Measurements from ENCODE around the gene AKAP6. TPM values are rescaled to one million over a fixed set of nuclear protein-coding genes. Genes with fewer than 3 reads are reported as not detected.

AKAP6 gene
- total and polyA plus RNA-seq, 2 experiments from 2014 or later = 0.38 to 0.42 TPM

DNA sequence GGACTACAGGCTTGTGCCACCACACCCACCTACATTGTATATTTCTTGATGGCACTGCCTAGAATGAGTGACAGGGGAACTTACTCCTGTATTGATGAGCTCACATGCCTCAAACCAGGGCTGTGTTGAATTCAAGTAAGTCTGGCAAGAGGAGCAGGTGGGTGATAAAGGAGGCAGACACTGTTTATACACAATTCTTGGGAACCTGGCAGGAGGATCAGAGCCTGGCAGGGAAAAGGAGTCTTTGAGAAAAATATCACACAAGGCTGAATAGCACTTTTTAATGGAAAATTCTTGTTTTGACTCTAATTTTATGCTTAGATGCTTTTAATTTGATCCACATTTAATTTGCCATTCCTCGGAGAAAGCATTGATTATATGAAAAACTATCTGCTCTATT, 316.5 kb downstream of the AKAP6 start (continued):
- TF ChIP-seq, protein P1, sequence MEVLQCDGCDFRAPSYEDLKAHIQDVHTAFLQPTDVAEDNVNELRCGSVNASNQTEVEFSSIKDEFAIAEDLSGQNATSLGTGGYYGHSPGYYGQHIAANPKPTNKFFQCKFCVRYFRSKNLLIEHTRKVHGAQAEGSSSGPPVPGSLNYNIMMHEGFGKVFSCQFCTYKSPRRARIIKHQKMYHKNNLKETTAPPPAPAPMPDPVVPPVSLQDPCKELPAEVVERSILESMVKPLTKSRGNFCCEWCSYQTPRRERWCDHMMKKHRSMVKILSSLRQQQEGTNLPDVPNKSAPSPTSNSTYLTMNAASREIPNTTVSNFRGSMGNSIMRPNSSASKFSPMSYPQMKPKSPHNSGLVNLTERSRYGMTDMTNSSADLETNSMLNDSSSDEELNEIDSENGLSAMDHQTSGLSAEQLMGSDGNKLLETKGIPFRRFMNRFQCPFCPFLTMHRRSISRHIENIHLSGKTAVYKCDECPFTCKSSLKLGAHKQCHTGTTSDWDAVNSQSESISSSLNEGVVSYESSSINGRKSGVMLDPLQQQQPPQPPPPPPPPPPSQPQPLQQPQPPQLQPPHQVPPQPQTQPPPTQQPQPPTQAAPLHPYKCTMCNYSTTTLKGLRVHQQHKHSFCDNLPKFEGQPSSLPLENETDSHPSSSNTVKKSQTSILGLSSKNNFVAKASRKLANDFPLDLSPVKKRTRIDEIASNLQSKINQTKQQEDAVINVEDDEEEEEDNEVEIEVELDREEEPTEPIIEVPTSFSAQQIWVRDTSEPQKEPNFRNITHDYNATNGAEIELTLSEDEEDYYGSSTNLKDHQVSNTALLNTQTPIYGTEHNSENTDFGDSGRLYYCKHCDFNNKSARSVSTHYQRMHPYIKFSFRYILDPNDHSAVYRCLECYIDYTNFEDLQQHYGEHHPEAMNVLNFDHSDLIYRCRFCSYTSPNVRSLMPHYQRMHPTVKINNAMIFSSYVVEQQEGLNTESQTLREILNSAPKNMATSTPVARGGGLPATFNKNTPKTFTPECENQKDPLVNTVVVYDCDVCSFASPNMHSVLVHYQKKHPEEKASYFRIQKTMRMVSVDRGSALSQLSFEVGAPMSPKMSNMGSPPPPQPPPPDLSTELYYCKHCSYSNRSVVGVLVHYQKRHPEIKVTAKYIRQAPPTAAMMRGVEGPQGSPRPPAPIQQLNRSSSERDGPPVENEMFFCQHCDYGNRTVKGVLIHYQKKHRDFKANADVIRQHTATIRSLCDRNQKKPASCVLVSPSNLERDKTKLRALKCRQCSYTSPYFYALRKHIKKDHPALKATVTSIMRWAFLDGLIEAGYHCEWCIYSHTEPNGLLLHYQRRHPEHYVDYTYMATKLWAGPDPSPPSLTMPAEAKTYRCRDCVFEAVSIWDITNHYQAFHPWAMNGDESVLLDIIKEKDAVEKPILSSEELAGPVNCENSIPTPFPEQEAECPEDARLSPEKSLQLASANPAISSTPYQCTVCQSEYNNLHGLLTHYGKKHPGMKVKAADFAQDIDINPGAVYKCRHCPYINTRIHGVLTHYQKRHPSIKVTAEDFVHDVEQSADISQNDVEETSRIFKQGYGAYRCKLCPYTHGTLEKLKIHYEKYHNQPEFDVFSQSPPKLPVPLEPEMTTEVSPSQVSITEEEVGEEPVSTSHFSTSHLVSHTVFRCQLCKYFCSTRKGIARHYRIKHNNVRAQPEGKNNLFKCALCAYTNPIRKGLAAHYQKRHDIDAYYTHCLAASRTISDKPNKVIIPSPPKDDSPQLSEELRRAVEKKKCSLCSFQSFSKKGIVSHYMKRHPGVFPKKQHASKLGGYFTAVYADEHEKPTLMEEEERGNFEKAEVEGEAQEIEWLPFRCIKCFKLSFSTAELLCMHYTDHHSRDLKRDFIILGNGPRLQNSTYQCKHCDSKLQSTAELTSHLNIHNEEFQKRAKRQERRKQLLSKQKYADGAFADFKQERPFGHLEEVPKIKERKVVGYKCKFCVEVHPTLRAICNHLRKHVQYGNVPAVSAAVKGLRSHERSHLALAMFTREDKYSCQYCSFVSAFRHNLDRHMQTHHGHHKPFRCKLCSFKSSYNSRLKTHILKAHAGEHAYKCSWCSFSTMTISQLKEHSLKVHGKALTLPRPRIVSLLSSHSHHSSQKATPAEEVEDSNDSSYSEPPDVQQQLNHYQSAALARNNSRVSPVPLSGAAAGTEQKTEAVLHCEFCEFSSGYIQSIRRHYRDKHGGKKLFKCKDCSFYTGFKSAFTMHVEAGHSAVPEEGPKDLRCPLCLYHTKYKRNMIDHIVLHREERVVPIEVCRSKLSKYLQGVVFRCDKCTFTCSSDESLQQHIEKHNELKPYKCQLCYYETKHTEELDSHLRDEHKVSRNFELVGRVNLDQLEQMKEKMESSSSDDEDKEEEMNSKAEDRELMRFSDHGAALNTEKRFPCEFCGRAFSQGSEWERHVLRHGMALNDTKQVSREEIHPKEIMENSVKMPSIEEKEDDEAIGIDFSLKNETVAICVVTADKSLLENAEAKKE (CRISPR knock-in tag; IDR thresholded peaks at IDR 0.05) = no peak
- TF ChIP-seq, protein P2, sequence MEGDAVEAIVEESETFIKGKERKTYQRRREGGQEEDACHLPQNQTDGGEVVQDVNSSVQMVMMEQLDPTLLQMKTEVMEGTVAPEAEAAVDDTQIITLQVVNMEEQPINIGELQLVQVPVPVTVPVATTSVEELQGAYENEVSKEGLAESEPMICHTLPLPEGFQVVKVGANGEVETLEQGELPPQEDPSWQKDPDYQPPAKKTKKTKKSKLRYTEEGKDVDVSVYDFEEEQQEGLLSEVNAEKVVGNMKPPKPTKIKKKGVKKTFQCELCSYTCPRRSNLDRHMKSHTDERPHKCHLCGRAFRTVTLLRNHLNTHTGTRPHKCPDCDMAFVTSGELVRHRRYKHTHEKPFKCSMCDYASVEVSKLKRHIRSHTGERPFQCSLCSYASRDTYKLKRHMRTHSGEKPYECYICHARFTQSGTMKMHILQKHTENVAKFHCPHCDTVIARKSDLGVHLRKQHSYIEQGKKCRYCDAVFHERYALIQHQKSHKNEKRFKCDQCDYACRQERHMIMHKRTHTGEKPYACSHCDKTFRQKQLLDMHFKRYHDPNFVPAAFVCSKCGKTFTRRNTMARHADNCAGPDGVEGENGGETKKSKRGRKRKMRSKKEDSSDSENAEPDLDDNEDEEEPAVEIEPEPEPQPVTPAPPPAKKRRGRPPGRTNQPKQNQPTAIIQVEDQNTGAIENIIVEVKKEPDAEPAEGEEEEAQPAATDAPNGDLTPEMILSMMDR (conservative IDR thresholded peaks at IDR 0.05; ENCODE audit: low read depth in 2 of 2) = no peak
- no peak for TF ChIP-seq CREB1 (CRISPR knock-in tag; IDR thresholded peaks at IDR 0.05; ENCODE audit: low read depth)

DNA sequence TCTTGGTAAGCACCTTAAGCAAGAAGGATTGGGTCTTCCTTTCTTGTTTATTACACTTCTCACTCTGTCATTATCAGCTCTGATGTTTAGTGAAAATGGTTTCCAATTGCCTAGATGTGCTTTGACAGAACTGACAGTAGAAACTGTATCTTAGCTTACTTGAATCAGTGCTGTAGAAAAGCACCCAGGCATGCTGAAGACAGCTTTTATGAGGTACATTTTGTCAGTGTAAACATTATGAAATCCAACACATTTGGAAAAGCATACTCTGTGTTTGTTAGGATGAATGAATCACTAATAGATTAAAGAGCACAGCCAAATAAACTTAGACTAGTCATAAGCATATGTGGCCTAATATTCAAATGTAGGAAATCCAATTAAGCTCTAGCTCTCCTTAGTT, 319.3 kb downstream of the AKAP6 start:
- Mint-ChIP-seq H3K4me1 (no peaks in the 10 kb centered on the region), H3K9me3 (no peaks in the 10 kb centered on the region), H3K4me3 (no peak overlapping the region), H3K36me3 (ENCODE audit: low read depth) (no peaks in the 10 kb centered on the region), H3K27ac (no peak overlapping the region), H3K27me3 (ENCODE audit: insufficient read depth, low read depth, poor library complexity) (peaks cover 1% of the 10 kb centered on the region)
- no peaks in the 10 kb centered on the region for H3K79me2 ChIP-seq (replicated peaks; ENCODE audit: insufficient read depth)
- no peaks in the 10 kb centered on the region for H3K36me3 ChIP-seq (ENCODE audit: insufficient read depth)
- no peak overlapping the region for H3K27ac ChIP-seq (ENCODE audit: low read depth)
- H3K4me1 ChIP-seq (ENCODE audit: insufficient read depth) = no peaks in the 10 kb centered on the region
- H3F3A ChIP-seq (replicated peaks; ENCODE audit: low read depth) = no peaks in the 10 kb centered on the region
- no peak overlapping the region for H3K4me3 ChIP-seq
- H3K4me2 ChIP-seq = no peak overlapping the region
- no peaks in the 10 kb centered on the region for H3K27me3 ChIP-seq (ENCODE audit: insufficient read depth)
- peaks cover 3% of the 10 kb centered on the region; the same call in 1 of the 2 replicates for H3K9me2 ChIP-seq (ENCODE audit: insufficient read depth)
- ATAC-seq (no peak), DNase-seq (ENCODE audit: low spot score) (no peak)
- H2AFZ ChIP-seq = no peak overlapping the region
- H4K20me1 ChIP-seq (replicated peaks; ENCODE audit: insufficient read depth) = no peaks in the 10 kb centered on the region
- TF ChIP-seq POLR2AphosphoS5 (IDR thresholded peaks at IDR 0.05; ENCODE audit: low read depth) (no peak), EZH2phosphoT487 (IDR thresholded peaks at IDR 0.05; ENCODE audit: unreplicated experiment) (no peak), STAT1 (IDR thresholded peaks at IDR 0.05; ENCODE audit: unreplicated experiment) (no peak)
- TF ChIP-seq, protein P3, sequence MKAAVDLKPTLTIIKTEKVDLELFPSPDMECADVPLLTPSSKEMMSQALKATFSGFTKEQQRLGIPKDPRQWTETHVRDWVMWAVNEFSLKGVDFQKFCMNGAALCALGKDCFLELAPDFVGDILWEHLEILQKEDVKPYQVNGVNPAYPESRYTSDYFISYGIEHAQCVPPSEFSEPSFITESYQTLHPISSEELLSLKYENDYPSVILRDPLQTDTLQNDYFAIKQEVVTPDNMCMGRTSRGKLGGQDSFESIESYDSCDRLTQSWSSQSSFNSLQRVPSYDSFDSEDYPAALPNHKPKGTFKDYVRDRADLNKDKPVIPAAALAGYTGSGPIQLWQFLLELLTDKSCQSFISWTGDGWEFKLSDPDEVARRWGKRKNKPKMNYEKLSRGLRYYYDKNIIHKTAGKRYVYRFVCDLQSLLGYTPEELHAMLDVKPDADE (IDR thresholded peaks at IDR 0.05) = no peak
- TF ChIP-seq, protein P2 (conservative IDR thresholded peaks at IDR 0.05; ENCODE audit: low read depth in 2 of 2) = no peak
- TF ChIP-seq, protein P4, sequence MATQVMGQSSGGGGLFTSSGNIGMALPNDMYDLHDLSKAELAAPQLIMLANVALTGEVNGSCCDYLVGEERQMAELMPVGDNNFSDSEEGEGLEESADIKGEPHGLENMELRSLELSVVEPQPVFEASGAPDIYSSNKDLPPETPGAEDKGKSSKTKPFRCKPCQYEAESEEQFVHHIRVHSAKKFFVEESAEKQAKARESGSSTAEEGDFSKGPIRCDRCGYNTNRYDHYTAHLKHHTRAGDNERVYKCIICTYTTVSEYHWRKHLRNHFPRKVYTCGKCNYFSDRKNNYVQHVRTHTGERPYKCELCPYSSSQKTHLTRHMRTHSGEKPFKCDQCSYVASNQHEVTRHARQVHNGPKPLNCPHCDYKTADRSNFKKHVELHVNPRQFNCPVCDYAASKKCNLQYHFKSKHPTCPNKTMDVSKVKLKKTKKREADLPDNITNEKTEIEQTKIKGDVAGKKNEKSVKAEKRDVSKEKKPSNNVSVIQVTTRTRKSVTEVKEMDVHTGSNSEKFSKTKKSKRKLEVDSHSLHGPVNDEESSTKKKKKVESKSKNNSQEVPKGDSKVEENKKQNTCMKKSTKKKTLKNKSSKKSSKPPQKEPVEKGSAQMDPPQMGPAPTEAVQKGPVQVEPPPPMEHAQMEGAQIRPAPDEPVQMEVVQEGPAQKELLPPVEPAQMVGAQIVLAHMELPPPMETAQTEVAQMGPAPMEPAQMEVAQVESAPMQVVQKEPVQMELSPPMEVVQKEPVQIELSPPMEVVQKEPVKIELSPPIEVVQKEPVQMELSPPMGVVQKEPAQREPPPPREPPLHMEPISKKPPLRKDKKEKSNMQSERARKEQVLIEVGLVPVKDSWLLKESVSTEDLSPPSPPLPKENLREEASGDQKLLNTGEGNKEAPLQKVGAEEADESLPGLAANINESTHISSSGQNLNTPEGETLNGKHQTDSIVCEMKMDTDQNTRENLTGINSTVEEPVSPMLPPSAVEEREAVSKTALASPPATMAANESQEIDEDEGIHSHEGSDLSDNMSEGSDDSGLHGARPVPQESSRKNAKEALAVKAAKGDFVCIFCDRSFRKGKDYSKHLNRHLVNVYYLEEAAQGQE (IDR thresholded peaks at IDR 0.05; ENCODE audit: unreplicated experiment) = no peak

Data from GM23338 (cell line).